GM12875 (cell line): ENCODE measurements around the gene HEATR1.
"Not testable (repeated sequence)": the region's sequence is repeated elsewhere in the genome, so short reads cannot be mapped to it uniquely, and the experiment has no call there.

ENCODE experiments used
- H3K4me3 ChIP-seq: one replicate; pipeline ENCODE4 v1.5.1; 2011; ENCODE audit warnings: low read depth, low read length, control low read depth
- TF ChIP-seq, protein P1 (sequence below): IDR thresholded peaks from 2 replicates; pipeline ENCODE4 v1.5.1; 2011; ENCODE audit warnings: low read depth, mild to moderate bottlenecking, control low read depth, inconsistent platforms, low read length, moderate library complexity, borderline replicate concordance; ENCODE audit not compliant: insufficient read depth

Gene HEATR1

GRCh38 chr1:236511735-236512418 lies 92.4 kb downstream of the HEATR1 start:
- TF ChIP-seq, protein P1, sequence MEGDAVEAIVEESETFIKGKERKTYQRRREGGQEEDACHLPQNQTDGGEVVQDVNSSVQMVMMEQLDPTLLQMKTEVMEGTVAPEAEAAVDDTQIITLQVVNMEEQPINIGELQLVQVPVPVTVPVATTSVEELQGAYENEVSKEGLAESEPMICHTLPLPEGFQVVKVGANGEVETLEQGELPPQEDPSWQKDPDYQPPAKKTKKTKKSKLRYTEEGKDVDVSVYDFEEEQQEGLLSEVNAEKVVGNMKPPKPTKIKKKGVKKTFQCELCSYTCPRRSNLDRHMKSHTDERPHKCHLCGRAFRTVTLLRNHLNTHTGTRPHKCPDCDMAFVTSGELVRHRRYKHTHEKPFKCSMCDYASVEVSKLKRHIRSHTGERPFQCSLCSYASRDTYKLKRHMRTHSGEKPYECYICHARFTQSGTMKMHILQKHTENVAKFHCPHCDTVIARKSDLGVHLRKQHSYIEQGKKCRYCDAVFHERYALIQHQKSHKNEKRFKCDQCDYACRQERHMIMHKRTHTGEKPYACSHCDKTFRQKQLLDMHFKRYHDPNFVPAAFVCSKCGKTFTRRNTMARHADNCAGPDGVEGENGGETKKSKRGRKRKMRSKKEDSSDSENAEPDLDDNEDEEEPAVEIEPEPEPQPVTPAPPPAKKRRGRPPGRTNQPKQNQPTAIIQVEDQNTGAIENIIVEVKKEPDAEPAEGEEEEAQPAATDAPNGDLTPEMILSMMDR, result no peak
- no peak overlapping the region for H3K4me3 ChIP-seq

GRCh38 chr1:236509647-236510401 lies 94.5 kb downstream of the HEATR1 start:
- no peak overlapping the region for H3K4me3 ChIP-seq
- TF ChIP-seq, protein P1, result no peak

GRCh38 chr1:236509203-236509602 lies 95.1 kb downstream of the HEATR1 start:
- no peak overlapping the region for H3K4me3 ChIP-seq
- TF ChIP-seq, protein P1, result no peak

- no peak overlapping the region for H3K4me3 ChIP-seq
- TF ChIP-seq, protein P1, result no peak
Observed at GRCh38 chr1:236508593-236509027, 95.7 kb downstream of the HEATR1 start.

- TF ChIP-seq, protein P1, result no peak
- H3K4me3 ChIP-seq, result no peak overlapping the region
Observed at GRCh38 chr1:236507022-236507700, 97.2 kb downstream of the HEATR1 start.

DNA sequence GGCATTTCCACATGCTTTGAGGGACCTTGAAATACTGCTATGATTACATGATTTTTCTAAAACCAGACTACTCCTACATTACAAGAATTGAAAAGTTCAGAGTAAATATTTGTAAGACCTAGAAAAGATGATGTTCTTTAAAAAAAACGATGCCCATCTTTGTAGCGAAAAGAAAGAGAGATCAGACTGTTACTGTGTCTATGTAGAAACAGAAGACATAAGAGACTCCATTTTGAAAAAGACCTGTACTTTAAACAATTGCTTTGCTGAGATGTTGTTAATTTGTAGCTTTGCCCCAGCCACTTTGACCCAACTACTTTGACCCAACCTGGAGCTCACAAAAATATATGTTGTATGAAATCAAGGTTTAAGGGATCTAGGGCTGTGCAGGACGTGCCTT lies 100.0 kb downstream of the HEATR1 start:
- not testable (repeated sequence) for H3K4me3 ChIP-seq

DNA sequence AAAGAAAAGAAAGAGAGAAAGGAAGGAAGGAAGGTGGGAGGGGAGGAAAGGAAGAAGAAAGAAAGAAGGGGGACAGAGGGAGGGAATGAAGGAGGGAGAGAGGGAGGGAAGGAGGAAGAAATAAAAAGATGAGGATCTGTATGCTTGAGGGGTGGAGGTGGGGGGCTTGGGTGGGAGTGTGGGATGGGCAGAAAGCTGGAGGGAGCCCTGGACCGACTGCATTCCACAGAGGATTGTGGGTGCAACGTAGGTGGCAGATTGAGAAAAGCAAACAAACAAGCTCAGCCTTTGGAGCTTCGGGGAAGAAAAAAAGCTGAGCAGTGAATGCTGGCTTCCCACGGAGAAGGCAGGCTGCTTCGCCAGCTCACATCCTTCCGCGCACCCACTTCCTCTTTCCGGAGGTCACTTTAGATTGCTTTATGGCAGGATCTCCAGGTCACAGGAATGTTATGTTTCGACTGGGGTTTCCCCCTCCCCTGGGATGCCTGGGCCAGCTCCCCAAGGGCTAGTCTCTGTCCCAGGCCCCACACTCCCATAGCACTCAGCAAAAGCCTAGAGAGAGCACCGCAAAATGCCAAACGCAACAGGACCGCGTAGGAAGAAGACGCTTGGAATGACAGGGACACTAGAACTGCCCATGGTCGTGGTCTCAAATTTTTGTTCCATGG lies 101.2 kb downstream of the HEATR1 start:
- TF ChIP-seq, protein P1, result no peak

More for the DNA sequence above, 101.2 kb downstream of the HEATR1 start:
- H3K4me3 ChIP-seq, result no peak overlapping the region
